IMR-90 (cell line): ENCODE results near the gene C6orf15. TPM values are rescaled to one million over a fixed set of nuclear protein-coding genes. Genes with fewer than 3 reads are reported as not detected.

ENCODE experiments used
- ATAC-seq: fragments of 200-7000 bp; cut with Tn5 transposase; 2 replicates; pipeline ENCODE4 v1.9.1; 2020; ENCODE audit warnings: low read depth, mild to moderate bottlenecking, moderate library complexity
- BruUV-seq: library from RNA; stranded (reverse); fragments of 400-500 nt; replicated peaks from 2 replicates; lab custom pipeline; 2021; lab: Mats Ljungman, UMichigan
- CTCF ChIA-PET: fragments of 300-600 bp; formaldehyde crosslinking; extraction: SDS; loops from one replicate; lab custom pipeline; 2021; ENCODE audit warnings: antibody characterized with exemption; lab: Yijun Ruan, JAX
- POLR2A ChIA-PET: fragments of 300-600 bp; sonication (Branson Sonifier 250); formaldehyde crosslinking; loops from one replicate; lab custom pipeline; 2022; ENCODE audit warnings: antibody characterized with exemption; ENCODE audit not compliant: unreplicated experiment; lab: Charles Lee
- DNase-seq: peaks from one replicate; pipeline ENCODE4 v3.0.0; 2013
- H2AFZ ChIP-seq: replicated peaks from 2 replicates; pipeline ENCODE3; 2013; ENCODE audit warnings: low read length, mild to moderate bottlenecking; ENCODE audit not compliant: poor library complexity
- H2AK5ac ChIP-seq: 2 replicates; pipeline ENCODE4 v1.6.1; 2013; ENCODE audit warnings: low read depth, low read length, inconsistent platforms
- H2AK9ac ChIP-seq: replicated peaks from 2 replicates; pipeline ENCODE3; 2013; ENCODE audit warnings: mild to moderate bottlenecking, low read depth, low read length, moderate library complexity; ENCODE audit not compliant: poor library complexity
- H2BK120ac ChIP-seq: 2 replicates; pipeline ENCODE4 v1.6.1; 2013; ENCODE audit warnings: low read depth, low read length, inconsistent platforms
- H2BK15ac ChIP-seq: 3 replicates; pipeline ENCODE4 v1.6.1; 2013; ENCODE audit warnings: low read depth, low read length, inconsistent platforms
- H2BK20ac ChIP-seq: 2 replicates; pipeline ENCODE4 v1.6.1; 2013; ENCODE audit warnings: low read depth, mild to moderate bottlenecking, inconsistent platforms, low read length, moderate library complexity
- H2BK5ac ChIP-seq: 2 replicates; pipeline ENCODE4 v1.6.1; 2013; ENCODE audit warnings: mild to moderate bottlenecking, low read depth, low read length, inconsistent platforms; ENCODE audit not compliant: poor library complexity, severe bottlenecking
- H3K14ac ChIP-seq: replicated peaks from 2 replicates; pipeline ENCODE4 v1.6.1; 2013; ENCODE audit warnings: low read depth, low read length, inconsistent platforms
- H3K18ac ChIP-seq: 2 replicates; pipeline ENCODE4 v1.6.1; 2013; ENCODE audit warnings: low read depth, low read length, control low read depth
- H3K23ac ChIP-seq: 2 replicates; pipeline ENCODE4 v1.6.1; 2013; ENCODE audit warnings: low read depth, low read length, inconsistent platforms
- H3K27ac ChIP-seq: 2 replicates; pipeline ENCODE4 v1.5.1; 2013; ENCODE audit warnings: mild to moderate bottlenecking, control low read depth, low read length; ENCODE audit not compliant: insufficient read depth
- H3K27me3 ChIP-seq: 2 replicates; pipeline ENCODE4 v1.6.1; 2013; ENCODE audit warnings: low read length; ENCODE audit not compliant: control insufficient read depth, insufficient read depth
- H3K36me3 ChIP-seq: 2 replicates; pipeline ENCODE4 v1.6.1; 2013; ENCODE audit warnings: low read length, mixed read lengths; ENCODE audit not compliant: control insufficient read depth, insufficient read depth
- H3K4ac ChIP-seq: 2 replicates; pipeline ENCODE4 v1.6.1; 2013; ENCODE audit warnings: low read depth, low read length, inconsistent platforms
- H3K4me1 ChIP-seq: 2 replicates; pipeline ENCODE4 v1.6.1; 2013; ENCODE audit warnings: low read length, mixed read lengths; ENCODE audit not compliant: control insufficient read depth, insufficient read depth
- H3K4me2 ChIP-seq: 2 replicates; pipeline ENCODE4 v1.6.1; 2013; ENCODE audit warnings: low read depth, mild to moderate bottlenecking, control low read depth, low read length, moderate library complexity
- H3K4me3 ChIP-seq: 2 replicates; pipeline ENCODE4 v1.5.1; 2013; ENCODE audit warnings: low read depth, mild to moderate bottlenecking, control low read depth, low read length, moderate library complexity; ENCODE audit not compliant: insufficient read depth
- H3K56ac ChIP-seq: 2 replicates; pipeline ENCODE4 v1.6.1; 2013; ENCODE audit warnings: low read length, inconsistent platforms; ENCODE audit not compliant: insufficient read depth; ENCODE audit errors: extremely low read depth
- H3K79me1 ChIP-seq, 2 experiments: 2 replicates each; pipeline ENCODE4 v1.6.1; 2013; ENCODE audit warnings: low read length in 2 of 2, inconsistent platforms in 1 of 2, low read depth in 1 of 2
- H3K9ac ChIP-seq: 2 replicates; pipeline ENCODE4 v1.6.1; 2013; ENCODE audit warnings: low read depth, low read length, control low read depth
- H3K9me1 ChIP-seq: 2 replicates; pipeline ENCODE4 v1.6.1; 2013; ENCODE audit warnings: low read length, inconsistent platforms; ENCODE audit not compliant: insufficient read depth
- H3K9me3 ChIP-seq: 2 replicates; pipeline ENCODE4 v1.6.1; 2013; ENCODE audit warnings: low read length; ENCODE audit not compliant: control insufficient read depth, insufficient read depth
- H4K20me1 ChIP-seq: 2 replicates; pipeline ENCODE4 v1.6.1; 2013; ENCODE audit warnings: low read length, inconsistent platforms; ENCODE audit not compliant: insufficient read depth
- H4K5ac ChIP-seq: 2 replicates; pipeline ENCODE4 v1.6.1; 2013; ENCODE audit warnings: mild to moderate bottlenecking, low read depth, low read length, control low read depth
- H4K8ac ChIP-seq, 2 experiments: 2 replicates each; pipeline ENCODE4 v1.6.1; 2013; ENCODE audit warnings: low read depth in 2 of 2, low read length in 2 of 2, control low read depth in 1 of 2, inconsistent platforms in 1 of 2
- H4K91ac ChIP-seq: 2 replicates; pipeline ENCODE4 v1.6.1; 2013; ENCODE audit warnings: low read depth, low read length, inconsistent platforms; ENCODE audit not compliant: insufficient read depth
- BHLHE40 ChIP-seq: fragments of 150-350 bp; IDR thresholded peaks from 2 replicates; pipeline ENCODE4 v1.6.1; 2016; ENCODE audit warnings: mild to moderate bottlenecking, low read depth, low read length
- CEBPB ChIP-seq: IDR thresholded peaks from 2 replicates; pipeline ENCODE4 v1.6.1; 2012; ENCODE audit warnings: low read depth, low read length, improper control_type of control experiment
- CHD1 ChIP-seq: IDR thresholded peaks from 2 replicates; pipeline ENCODE4 v1.6.1; 2012; ENCODE audit warnings: low read depth, low read length, improper control_type of control experiment
- CTCF ChIP-seq: conservative IDR thresholded peaks from 2 replicates; pipeline ENCODE4 v1.5.1; 2012; ENCODE audit warnings: mild to moderate bottlenecking, low read depth, low read length, improper control_type of control experiment
- FOS ChIP-seq: fragments of 150-350 bp; IDR thresholded peaks from 2 replicates; pipeline ENCODE4 v1.6.1; 2016; ENCODE audit warnings: low read depth, low read length
- MAFK ChIP-seq: IDR thresholded peaks from 2 replicates; pipeline ENCODE4 v1.6.1; 2012; ENCODE audit warnings: low read depth, low read length, improper control_type of control experiment
- MAZ ChIP-seq: IDR thresholded peaks from 2 replicates; pipeline ENCODE4 v1.6.1; 2012; ENCODE audit warnings: low read depth, mild to moderate bottlenecking, low read length, improper control_type of control experiment, moderate library complexity, borderline replicate concordance
- MXI1 ChIP-seq: IDR thresholded peaks from 2 replicates; pipeline ENCODE4 v1.6.1; 2012; ENCODE audit warnings: low read depth, mild to moderate bottlenecking, low read length, moderate library complexity, borderline replicate concordance
- NFE2L2 ChIP-seq: fragments of 150-350 bp; IDR thresholded peaks from 2 replicates; pipeline ENCODE4 v1.6.1; 2016; ENCODE audit warnings: low read depth, mild to moderate bottlenecking, low read length
- POLR2A ChIP-seq: IDR thresholded peaks from 2 replicates; pipeline ENCODE4 v1.6.1; 2012; ENCODE audit warnings: mild to moderate bottlenecking, low read depth, low read length
- RAD21 ChIP-seq: IDR thresholded peaks from 2 replicates; pipeline ENCODE4 v1.6.1; 2012; ENCODE audit warnings: low read length, improper control_type of control experiment
- RCOR1 ChIP-seq: IDR thresholded peaks from 2 replicates; pipeline ENCODE4 v1.6.1; 2012; ENCODE audit warnings: mild to moderate bottlenecking, low read length, improper control_type of control experiment; ENCODE audit not compliant: insufficient replicate concordance
- RFX5 ChIP-seq: IDR thresholded peaks from 2 replicates; pipeline ENCODE4 v1.8.0; 2012; ENCODE audit warnings: low read depth, mild to moderate bottlenecking, low read length, moderate library complexity
- SMC3 ChIP-seq: fragments of 150-350 bp; IDR thresholded peaks from 2 replicates; pipeline ENCODE4 v1.6.1; 2016; ENCODE audit warnings: low read depth, mild to moderate bottlenecking, antibody characterized with exemption, low read length, moderate library complexity
- WGBS, 2 experiments: methylation state at CpG; one replicate each; pipeline versions ENCODE4 v1.1.5 to v1.1.7; 2013; ENCODE audit warnings: missing lambda C conversion rate in 2 of 2; ENCODE audit not compliant: insufficient read length in 1 of 2; ENCODE audit errors: extremely low coverage in 2 of 2; 5-methylcytosine and 5-hydroxymethylcytosine counted together
- dilution Hi-C: fragments of 300-500 bp; cut with HindIII; formaldehyde crosslinking; loops from one replicate; pipeline ENCODE4 v1.14.3; 2018; ENCODE audit warnings: low sequenced_read_pairs; ENCODE audit not compliant: unreplicated experiment
- in situ Hi-C: fragments of 300-500 bp; cut with MboI; formaldehyde crosslinking; loops from 3 replicates; pipeline ENCODE4 v1.14.3; 2019; ENCODE audit warnings: low sequenced_read_pairs, inconsistent platforms, mixed read lengths
- intact Hi-C: fragments of 100-400 bp; cut with micrococcal nuclease; formaldehyde crosslinking; loops from 2 replicates; pipeline ENCODE4 v1.10.0; 2022
- polyA plus RNA-seq, 3 experiments: library from polyadenylated mRNA; depleted of rRNA; stranded (reverse); fragments of >200 nt; gene quantifications; 2 replicates each; pipeline ENCODE4 v1.2.3, GENCODE V29; 2012; ENCODE audit warnings: low replicate concordance in 1 of 3
- total RNA-seq: library from RNA; depleted of rRNA; stranded (reverse); fragments of >200 nt; gene quantifications from 2 replicates; pipeline ENCODE4 v1.2.3, GENCODE V29; 2012
- TF ChIP-seq, protein P1 (sequence below): fragments of 150-350 bp; IDR thresholded peaks from 2 replicates; pipeline ENCODE4 v1.6.1; 2017; ENCODE audit warnings: mild to moderate bottlenecking, antibody characterized with exemption, low read length, low read depth
- TF ChIP-seq, protein P2 (sequence below): fragments of 150-350 bp; IDR thresholded peaks from 2 replicates; pipeline ENCODE4 v1.6.1; 2016; ENCODE audit warnings: low read depth, mild to moderate bottlenecking, low read length, moderate library complexity, borderline replicate concordance

Gene C6orf15
- total and polyA plus RNA-seq, 2 of the 4 experiments (the other 2 are of a cell fraction), result not detected

DNA sequence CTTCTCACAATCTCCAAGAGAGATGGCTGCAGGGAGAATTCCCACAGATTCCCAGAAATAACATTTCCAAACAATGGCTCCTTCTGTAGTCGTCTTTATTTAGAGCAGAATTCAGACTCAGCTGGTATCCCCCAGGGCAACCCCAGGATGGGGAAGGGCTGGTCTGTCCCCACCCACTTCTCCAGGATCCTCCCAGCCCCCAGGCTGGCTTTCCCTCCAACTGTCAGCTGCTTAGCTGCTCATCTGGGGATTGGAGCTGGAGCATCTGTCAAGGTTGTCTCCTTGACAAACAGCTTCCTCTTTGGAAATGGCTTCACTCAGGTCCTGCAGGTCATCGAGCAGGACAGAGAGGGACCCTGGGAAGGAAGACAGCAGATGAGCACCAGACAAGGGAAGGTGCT is 30.0 kb upstream of the C6orf15 start:
- Histone ChIP-seq H3K4me2 (no peak overlapping the region), H3K9me1 (peaks cover 15% of the 10 kb centered on the region), H2AK5ac (peak overlapping the region; percentile 13; the same call in 1 of the 2 replicates), H4K5ac (no peak overlapping the region), H3K9me3 (no peaks in the 10 kb centered on the region), H3K14ac (no peak overlapping the region), H3K27me3 (no peaks in the 10 kb centered on the region), H3K4me3 (no peak overlapping the region), H4K8ac (no peak overlapping the region), H3K36me3 (peaks cover 18% of the 10 kb centered on the region), H2BK15ac (no peak overlapping the region), H3K79me1 (no peaks in the 10 kb centered on the region), H3K56ac (no peak overlapping the region), H3K4me1 (peaks cover 13% of the 10 kb centered on the region), H2AK9ac (peak overlapping the region; percentile 61), H3K18ac (no peak overlapping the region), H3K23ac (0 out of 2 replicates have a peak overlapping the region, but pooled peaks have one; percentile 24), H2BK120ac (0 out of 2 replicates have a peak overlapping the region, but pooled peaks have one; percentile 22), H4K20me1 (no peaks in the 10 kb centered on the region; the same call in 1 of the 2 replicates), H3K27ac (no peak overlapping the region), H3K4ac (no peak overlapping the region), H2AFZ (no peak overlapping the region), H2BK5ac (no peak overlapping the region), H4K91ac (no peak overlapping the region), H3K9ac (no peak overlapping the region), H2BK20ac (no peak overlapping the region; the same call in 1 of the 2 replicates)
- ATAC-seq, result no peak
- dilution Hi-C loops (no loop called here), in situ Hi-C loops (no loop called here), intact Hi-C loops (no loop called here)
- TF ChIP-seq MXI1, result no peak
- TF ChIP-seq, protein P1, sequence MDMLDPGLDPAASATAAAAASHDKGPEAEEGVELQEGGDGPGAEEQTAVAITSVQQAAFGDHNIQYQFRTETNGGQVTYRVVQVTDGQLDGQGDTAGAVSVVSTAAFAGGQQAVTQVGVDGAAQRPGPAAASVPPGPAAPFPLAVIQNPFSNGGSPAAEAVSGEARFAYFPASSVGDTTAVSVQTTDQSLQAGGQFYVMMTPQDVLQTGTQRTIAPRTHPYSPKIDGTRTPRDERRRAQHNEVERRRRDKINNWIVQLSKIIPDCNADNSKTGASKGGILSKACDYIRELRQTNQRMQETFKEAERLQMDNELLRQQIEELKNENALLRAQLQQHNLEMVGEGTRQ, result no peak
- TF ChIP-seq MAFK, result no peak
- no peak for TF ChIP-seq NFE2L2
- no peak for TF ChIP-seq BHLHE40
- TF ChIP-seq CEBPB, result no peak
- no peak for TF ChIP-seq CHD1
- TF ChIP-seq CTCF, result no peak
- TF ChIP-seq RAD21, result no peak
- no peak for TF ChIP-seq RCOR1
- TF ChIP-seq FOS, result no peak
- no peak for TF ChIP-seq RFX5
- TF ChIP-seq SMC3, result no peak
- TF ChIP-seq, protein P2, sequence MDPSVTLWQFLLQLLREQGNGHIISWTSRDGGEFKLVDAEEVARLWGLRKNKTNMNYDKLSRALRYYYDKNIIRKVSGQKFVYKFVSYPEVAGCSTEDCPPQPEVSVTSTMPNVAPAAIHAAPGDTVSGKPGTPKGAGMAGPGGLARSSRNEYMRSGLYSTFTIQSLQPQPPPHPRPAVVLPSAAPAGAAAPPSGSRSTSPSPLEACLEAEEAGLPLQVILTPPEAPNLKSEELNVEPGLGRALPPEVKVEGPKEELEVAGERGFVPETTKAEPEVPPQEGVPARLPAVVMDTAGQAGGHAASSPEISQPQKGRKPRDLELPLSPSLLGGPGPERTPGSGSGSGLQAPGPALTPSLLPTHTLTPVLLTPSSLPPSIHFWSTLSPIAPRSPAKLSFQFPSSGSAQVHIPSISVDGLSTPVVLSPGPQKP, result no peak
- no peak for TF ChIP-seq MAZ
- TF ChIP-seq POLR2A, result no peak
- no CpG with 5 or more reads among the region's 2 CpGs for WGBS, 2 experiments
- CTCF ChIA-PET, result interaction anchor here (0.9 kb wide), 1 partner anchor 224 kb away, joined by 3 read pairs; no protein-coding TSS in a partner anchor
- POLR2A ChIA-PET, result no interaction called here
- no peak for DNase-seq
- no TSS peak for BruUV-seq
